Thoracic aorta (tissue), 2 donors: ENCODE data around the gene SBK2. TPM values are rescaled to one million over a fixed set of nuclear protein-coding genes. Genes with fewer than 3 reads are reported as not detected.

ENCODE experiments used
- ATAC-seq: fragments of 150-250 bp; one replicate; pipeline ENCODE4 v1.8.0; 2017; ENCODE audit warnings: low read depth; ENCODE audit not compliant: insufficient number of reproducible peaks, low FRiP score
- DNase-seq: peaks from one replicate; pipeline ENCODE4 v3.0.0-alpha.2; 2020; ENCODE audit warnings: low spot score
- H3K27ac ChIP-seq, 2 donors: fragments of 200-600 bp; sonication (generic); 1 replicate in 1 of 2; 2 replicates in 1 of 2; pipeline ENCODE4 v1.5.1; 2016; ENCODE audit warnings: mild to moderate bottlenecking in 2 of 2, moderate library complexity in 2 of 2
- H3K27me3 ChIP-seq: fragments of 200-600 bp; sonication (generic); replicated peaks from 2 replicates; pipeline ENCODE4 v1.6.0; 2016; ENCODE audit warnings: mild to moderate bottlenecking; ENCODE audit not compliant: insufficient read depth
- H3K36me3 ChIP-seq: fragments of 200-600 bp; sonication (generic); one replicate; pipeline ENCODE4 v1.5.1; 2016
- H3K4me1 ChIP-seq, 2 donors: fragments of 200-600 bp; sonication (generic); 1 replicate in 1 of 2; 2 replicates in 1 of 2; pipeline versions ENCODE4 v1.5.1 to v1.6.0; 2016; ENCODE audit warnings: low read depth in 2 of 2, mild to moderate bottlenecking in 1 of 2; ENCODE audit not compliant: control insufficient read depth in 1 of 2
- H3K4me3 ChIP-seq: fragments of 200-600 bp; sonication (generic); 2 replicates; pipeline ENCODE4 v1.5.1; 2016; ENCODE audit warnings: mild to moderate bottlenecking
- H3K9me3 ChIP-seq: fragments of 200-600 bp; sonication (generic); 2 replicates; pipeline ENCODE4 v1.5.1; 2016
- total RNA-seq, 2 donors: library from RNA; depleted of rRNA; stranded (reverse); fragments of >200 nt; gene quantifications; one replicate each; pipeline versions ENCODE4 v1.1.0 to v1.2.3, GENCODE V29; 2016
- TF ChIP-seq, protein P1 (sequence below): fragments of 200-600 bp; sonication (generic); IDR thresholded peaks from one replicate; pipeline ENCODE4 v1.5.1; 2019; ENCODE audit warnings: antibody characterized with exemption

SBK2 gene
- total RNA-seq, 2 donors from 2014 or later, result not detected

DNA sequence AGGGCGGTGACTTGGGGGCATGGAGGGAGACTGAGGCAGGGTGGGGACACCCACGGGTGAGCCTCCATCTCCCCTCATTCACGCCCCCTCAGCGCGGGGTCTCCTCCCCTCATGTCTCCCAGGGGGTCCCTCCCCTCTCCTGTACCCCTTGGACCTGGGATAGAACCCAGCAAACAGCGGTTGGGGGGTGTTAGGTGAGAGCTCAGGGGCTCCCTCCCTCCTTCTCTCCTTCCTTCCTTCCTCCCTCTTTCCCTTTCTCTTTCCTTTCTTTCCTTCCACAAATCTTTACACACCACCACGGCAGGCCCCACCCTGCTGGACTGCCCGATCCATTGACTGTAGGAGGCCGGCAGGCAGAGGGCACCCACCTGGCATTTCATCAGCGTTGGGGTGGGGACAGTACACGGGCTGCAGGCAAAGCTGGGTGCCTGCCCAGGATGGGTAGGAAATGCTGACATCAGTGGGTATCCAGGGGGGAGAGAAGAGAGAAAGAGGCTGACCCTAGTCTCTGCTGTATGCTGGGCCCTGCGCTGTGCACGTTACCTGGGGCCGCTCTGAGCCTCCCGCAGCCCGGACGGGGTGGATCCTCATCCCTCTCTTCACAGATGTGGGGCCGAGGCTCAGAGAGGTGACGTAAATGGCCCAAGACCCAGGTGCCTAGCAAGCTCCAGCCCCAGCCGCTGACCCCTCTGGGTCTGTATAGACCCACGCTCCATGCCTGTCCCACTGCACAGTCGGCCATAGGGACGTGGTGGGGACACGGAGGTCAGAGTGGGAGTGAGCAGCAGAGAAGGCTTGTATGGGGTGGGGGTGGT is 45.2 kb downstream of the SBK2 start:
- no peak overlapping the region for H3K27ac ChIP-seq
- H3K4me1 ChIP-seq, result peaks cover 10 to 17% of the 10 kb centered on the region in 2 donors

DNA sequence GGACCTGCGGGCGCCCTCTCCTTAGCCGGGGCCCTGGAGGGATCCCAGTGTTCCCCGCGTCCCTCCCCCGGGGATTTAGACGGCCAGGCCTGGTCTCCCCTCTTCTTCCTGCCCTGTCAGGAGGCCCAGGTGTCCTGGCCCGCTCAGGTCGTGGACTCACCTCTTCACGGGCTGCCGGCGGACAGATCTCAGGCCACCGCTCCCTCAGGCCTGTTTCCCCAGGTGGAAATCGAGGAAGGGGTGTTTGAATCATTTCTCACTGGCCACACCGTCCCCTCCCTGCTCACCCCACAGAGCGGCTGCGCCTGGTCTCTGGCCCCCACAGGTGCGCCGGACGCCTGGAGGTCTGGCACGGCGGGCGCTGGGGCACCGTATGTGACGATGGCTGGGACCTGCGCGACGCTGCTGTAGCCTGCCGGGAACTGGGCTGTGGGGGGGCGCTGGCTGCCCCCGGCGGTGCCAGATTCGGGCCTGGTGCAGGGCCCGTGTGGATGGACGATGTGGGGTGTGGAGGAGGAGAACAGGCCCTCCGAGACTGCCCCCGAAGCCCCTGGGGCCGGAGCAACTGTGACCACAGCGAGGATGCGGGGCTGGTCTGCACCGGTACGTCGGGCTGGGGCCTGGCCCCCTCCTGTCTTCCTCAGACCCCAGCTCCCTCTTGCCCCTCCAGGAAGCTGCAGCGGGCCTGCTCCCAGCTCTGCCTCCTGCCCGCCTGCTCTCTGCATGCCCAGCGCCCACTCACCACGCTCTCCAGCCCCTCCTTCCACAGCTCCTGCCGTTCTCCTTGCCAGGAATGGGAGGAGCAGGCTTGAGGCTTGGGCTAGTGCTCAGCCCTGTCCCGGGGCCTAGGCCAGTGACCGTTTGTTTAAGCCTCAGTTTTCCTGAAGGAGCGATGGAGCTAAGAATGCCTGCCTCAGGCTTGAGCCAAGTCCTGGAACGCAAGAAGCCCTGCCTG is 46.2 kb downstream of the SBK2 start:
- Histone ChIP-seq H3K4me1 (peaks cover 16 to 25% of the 10 kb centered on the region in 2 donors), H3K4me3 (no peak overlapping the region), H3K36me3 (no peaks in the 10 kb centered on the region), H3K27me3 (no peaks in the 10 kb centered on the region), H3K27ac (no peak overlapping the region), H3K9me3 (no peaks in the 10 kb centered on the region)
- no peak for DNase-seq
- TF ChIP-seq, protein P1, sequence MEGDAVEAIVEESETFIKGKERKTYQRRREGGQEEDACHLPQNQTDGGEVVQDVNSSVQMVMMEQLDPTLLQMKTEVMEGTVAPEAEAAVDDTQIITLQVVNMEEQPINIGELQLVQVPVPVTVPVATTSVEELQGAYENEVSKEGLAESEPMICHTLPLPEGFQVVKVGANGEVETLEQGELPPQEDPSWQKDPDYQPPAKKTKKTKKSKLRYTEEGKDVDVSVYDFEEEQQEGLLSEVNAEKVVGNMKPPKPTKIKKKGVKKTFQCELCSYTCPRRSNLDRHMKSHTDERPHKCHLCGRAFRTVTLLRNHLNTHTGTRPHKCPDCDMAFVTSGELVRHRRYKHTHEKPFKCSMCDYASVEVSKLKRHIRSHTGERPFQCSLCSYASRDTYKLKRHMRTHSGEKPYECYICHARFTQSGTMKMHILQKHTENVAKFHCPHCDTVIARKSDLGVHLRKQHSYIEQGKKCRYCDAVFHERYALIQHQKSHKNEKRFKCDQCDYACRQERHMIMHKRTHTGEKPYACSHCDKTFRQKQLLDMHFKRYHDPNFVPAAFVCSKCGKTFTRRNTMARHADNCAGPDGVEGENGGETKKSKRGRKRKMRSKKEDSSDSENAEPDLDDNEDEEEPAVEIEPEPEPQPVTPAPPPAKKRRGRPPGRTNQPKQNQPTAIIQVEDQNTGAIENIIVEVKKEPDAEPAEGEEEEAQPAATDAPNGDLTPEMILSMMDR, result no peak
- ATAC-seq, result no peak

More for the DNA sequence above, 45.2 kb downstream of the SBK2 start:
- no peak overlapping the region for H3K4me3 ChIP-seq
- TF ChIP-seq, protein P1, result no peak
- no peaks in the 10 kb centered on the region for H3K9me3 ChIP-seq
- H3K27me3 ChIP-seq, result no peaks in the 10 kb centered on the region
- H3K36me3 ChIP-seq, result no peaks in the 10 kb centered on the region
- no peak for DNase-seq
- ATAC-seq, result no peak

DNA sequence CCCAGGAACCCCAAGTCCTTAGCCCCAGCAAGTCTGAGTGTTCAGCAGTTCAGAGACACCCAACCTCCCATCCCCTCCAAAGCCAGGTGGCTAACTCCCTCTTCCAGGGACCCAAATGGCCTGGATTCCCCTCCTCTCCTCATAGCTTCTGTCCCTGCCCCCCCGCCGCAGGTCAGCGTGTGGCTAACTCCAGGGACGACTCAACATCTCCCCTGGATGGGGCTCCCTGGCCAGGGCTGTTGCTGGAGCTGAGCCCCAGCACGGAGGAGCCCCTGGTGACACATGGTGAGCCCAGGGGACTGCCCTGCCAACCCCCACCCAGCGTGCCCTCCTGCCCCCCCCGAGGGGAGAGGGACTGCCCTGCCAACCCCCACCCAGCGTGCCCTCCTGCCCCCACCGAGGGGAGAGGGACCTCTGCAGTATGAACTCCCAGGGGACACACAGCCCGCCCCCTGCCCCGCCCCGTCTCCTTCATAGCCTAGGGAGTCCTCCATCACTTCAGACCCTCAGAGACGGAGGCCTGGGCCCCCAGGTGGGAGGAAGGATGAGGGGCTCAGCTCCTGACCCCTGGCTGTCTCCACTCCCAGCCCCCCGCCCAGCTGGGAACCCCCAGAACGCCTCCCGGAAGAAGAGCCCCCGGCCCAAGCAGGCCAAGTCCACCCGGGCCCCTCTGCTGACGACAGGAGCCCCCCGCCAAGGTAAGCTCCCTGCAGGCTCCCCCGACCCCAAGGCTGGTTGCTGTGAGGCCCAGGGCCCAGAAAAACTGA is 47.0 kb downstream of the SBK2 start:
- Histone ChIP-seq H3K9me3 (no peaks in the 10 kb centered on the region), H3K36me3 (no peaks in the 10 kb centered on the region), H3K27ac (peak overlapping the region in 1 of 2 donors; percentile 65), H3K4me3 (peak overlapping the region; percentile 63), H3K27me3 (no peaks in the 10 kb centered on the region), H3K4me1 (peaks cover 23 to 32% of the 10 kb centered on the region in 2 donors)
- TF ChIP-seq, protein P1, result no peak
- ATAC-seq, result no peak
- no peak for DNase-seq

DNA sequence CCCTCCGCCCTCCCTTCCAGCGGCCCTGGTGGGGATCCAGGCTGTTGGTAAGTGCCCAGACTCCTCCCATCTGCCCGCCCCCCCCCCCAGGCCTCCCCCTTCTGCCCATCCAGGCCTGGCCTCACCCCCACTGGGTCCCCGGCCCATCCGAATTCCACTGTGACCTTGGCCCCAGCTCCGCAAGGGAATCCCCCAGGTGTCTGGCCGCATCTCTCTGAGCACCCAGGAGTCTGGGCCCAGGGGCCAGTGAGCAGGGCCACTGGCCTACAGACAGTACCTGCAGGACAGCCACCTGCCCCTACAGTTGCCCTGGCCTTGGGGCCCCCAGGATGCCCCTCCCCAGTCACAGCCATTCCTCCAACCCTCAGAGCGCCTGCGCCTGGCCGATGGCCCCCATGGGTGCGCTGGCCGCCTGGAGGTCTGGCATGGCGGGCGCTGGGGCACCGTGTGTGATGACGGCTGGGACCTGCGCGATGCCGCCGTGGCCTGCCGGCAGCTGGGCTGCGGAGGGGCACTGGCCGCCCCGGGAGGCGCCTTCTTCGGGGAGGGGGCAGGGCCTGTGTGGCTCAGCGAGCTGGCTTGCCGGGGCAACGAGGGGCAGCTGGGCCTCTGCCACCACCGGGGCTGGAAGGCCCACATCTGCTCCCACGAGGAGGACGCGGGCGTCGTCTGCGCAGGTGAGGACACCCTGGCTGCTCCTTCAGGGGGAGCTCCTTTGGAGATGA is 47.8 kb downstream of the SBK2 start:
- TF ChIP-seq, protein P1, result no peak
- ATAC-seq (no peak), DNase-seq (no peak)
- Histone ChIP-seq H3K27me3 (no peaks in the 10 kb centered on the region), H3K9me3 (no peaks in the 10 kb centered on the region), H3K36me3 (no peaks in the 10 kb centered on the region), H3K4me1 (peaks cover 29 to 39% of the 10 kb centered on the region in 2 donors), H3K4me3 (peak overlapping the region; percentile 63), H3K27ac (peak overlapping the region in 1 of 2 donors; percentile 65)
